GM23338 (cell line): ENCODE results near the gene RPS19BP1. TPM values are rescaled to one million over a fixed set of nuclear protein-coding genes. Genes with fewer than 3 reads are reported as not detected.

Experiments used
- ATAC-seq: fragments of 200-7000 bp; cut with Tn5 transposase; 3 replicates; pipeline ENCODE4 v1.9.1; 2020
- DNase-seq: peaks from one replicate; pipeline ENCODE4 v3.0.0-alpha.2; 2015; ENCODE audit warnings: low spot score
- H2AFZ ChIP-seq: fragments of 200-600 bp; sonication (generic); 2 replicates; pipeline ENCODE4 v1.8.0; 2016; ENCODE audit warnings: antibody characterized with exemption, mild to moderate bottlenecking, moderate library complexity
- H3F3A ChIP-seq: fragments of 200-600 bp; sonication (generic); replicated peaks from 2 replicates; pipeline ENCODE4 v1.8.0; 2017; ENCODE audit warnings: antibody characterized with exemption, mixed run types, low read depth
- H3K27ac ChIP-seq: fragments of 200-600 bp; sonication (generic); 2 replicates; pipeline ENCODE4 v1.6.1; 2016; ENCODE audit warnings: low read depth
- H3K27me3 ChIP-seq: fragments of 200-600 bp; sonication (generic); 2 replicates; pipeline ENCODE4 v1.8.0; 2016; ENCODE audit warnings: mild to moderate bottlenecking, mixed run types, moderate library complexity; ENCODE audit not compliant: insufficient read depth
- H3K36me3 ChIP-seq: fragments of 200-600 bp; sonication (generic); 2 replicates; pipeline ENCODE4 v1.8.0; 2016; ENCODE audit warnings: mild to moderate bottlenecking; ENCODE audit not compliant: insufficient read depth
- H3K4me1 ChIP-seq: fragments of 200-600 bp; sonication (generic); 2 replicates; pipeline ENCODE4 v1.8.0; 2016; ENCODE audit warnings: mild to moderate bottlenecking, moderate library complexity; ENCODE audit not compliant: insufficient read depth
- H3K4me2 ChIP-seq: fragments of 200-600 bp; sonication (generic); 2 replicates; pipeline ENCODE4 v1.7.1; 2017; ENCODE audit warnings: mixed run types
- H3K4me3 ChIP-seq: fragments of 200-600 bp; sonication (generic); 2 replicates; pipeline ENCODE4 v1.6.1; 2016; ENCODE audit warnings: mixed run types
- H3K79me2 ChIP-seq: fragments of 200-600 bp; sonication (generic); replicated peaks from 2 replicates; pipeline ENCODE4 v1.8.0; 2017; ENCODE audit warnings: mild to moderate bottlenecking; ENCODE audit not compliant: insufficient read depth
- H3K9me2 ChIP-seq: fragments of 200-600 bp; sonication (generic); 2 replicates; pipeline ENCODE4 v1.8.0; 2017; ENCODE audit not compliant: insufficient read depth
- H4K20me1 ChIP-seq: fragments of 200-600 bp; sonication (generic); replicated peaks from 2 replicates; pipeline ENCODE4 v1.8.0; 2017; ENCODE audit warnings: mild to moderate bottlenecking; ENCODE audit not compliant: insufficient read depth
- H3K27ac Mint-ChIP-seq: 2 replicates; pipeline ENCODE4 v1.8.0; 2020; ENCODE audit warnings: inconsistent platforms, mild to moderate bottlenecking, moderate library complexity, mixed read lengths
- H3K27me3 Mint-ChIP-seq: 3 replicates; pipeline ENCODE4 v1.8.0; 2022; ENCODE audit warnings: low read depth, mild to moderate bottlenecking, moderate library complexity, mixed read lengths, inconsistent platforms; ENCODE audit not compliant: insufficient read depth, poor library complexity
- H3K36me3 Mint-ChIP-seq: 3 replicates; pipeline ENCODE4 v1.8.0; 2021; ENCODE audit warnings: low read depth, mild to moderate bottlenecking, inconsistent platforms, moderate library complexity, mixed read lengths
- H3K4me1 Mint-ChIP-seq: 3 replicates; pipeline ENCODE4 v1.8.0; 2020; ENCODE audit warnings: mild to moderate bottlenecking, inconsistent platforms, mixed read lengths
- H3K4me3 Mint-ChIP-seq: 3 replicates; pipeline ENCODE4 v1.8.0; 2021; ENCODE audit warnings: moderate library complexity, mild to moderate bottlenecking, inconsistent platforms, mixed read lengths
- H3K9me3 Mint-ChIP-seq: 3 replicates; pipeline ENCODE4 v1.8.0; 2020; ENCODE audit warnings: moderate library complexity, mild to moderate bottlenecking, inconsistent platforms, mixed read lengths
- CREB1 ChIP-seq: fragments of 250-450 bp; sonication (Bioruptor Pico); IDR thresholded peaks from 2 replicates; pipeline ENCODE4 v1.5.0; 2020; ENCODE audit warnings: low read depth, mild to moderate bottlenecking, moderate library complexity
- JUNB ChIP-seq: IDR thresholded peaks from one replicate; pipeline ENCODE4 v1.6.1; 2016; ENCODE audit warnings: antibody characterized with exemption; ENCODE audit not compliant: unreplicated experiment
- POLR2AphosphoS5 ChIP-seq: IDR thresholded peaks from 2 replicates; pipeline ENCODE4 v1.6.1; 2016; ENCODE audit warnings: antibody characterized with exemption, low read depth
- STAT1 ChIP-seq: IDR thresholded peaks from one replicate; pipeline ENCODE4 v1.6.1; 2016; ENCODE audit warnings: antibody characterized with exemption; ENCODE audit not compliant: unreplicated experiment
- polyA plus RNA-seq: library from polyadenylated mRNA; unstranded; fragments of >200 nt; fragmentation: Nextera tagmentation; extraction: Ambion mirVana; gene quantifications from 2 replicates; pipeline ENCODE4 v1.2.1, GENCODE V29; 2016
- total RNA-seq: library from RNA; depleted of rRNA; stranded (reverse); fragments of >200 nt; shearing (Covaris generic); gene quantifications from 2 replicates; pipeline ENCODE4 v1.2.3, GENCODE V29; 2014
- TF ChIP-seq, protein P1 (sequence below): IDR thresholded peaks from one replicate; pipeline ENCODE4 v1.6.1; 2018; ENCODE audit warnings: antibody characterized with exemption; ENCODE audit not compliant: unreplicated experiment

RPS19BP1 gene
- total and polyA plus RNA-seq, 2 experiments from 2014 or later: 153 to 215 TPM

DNA sequence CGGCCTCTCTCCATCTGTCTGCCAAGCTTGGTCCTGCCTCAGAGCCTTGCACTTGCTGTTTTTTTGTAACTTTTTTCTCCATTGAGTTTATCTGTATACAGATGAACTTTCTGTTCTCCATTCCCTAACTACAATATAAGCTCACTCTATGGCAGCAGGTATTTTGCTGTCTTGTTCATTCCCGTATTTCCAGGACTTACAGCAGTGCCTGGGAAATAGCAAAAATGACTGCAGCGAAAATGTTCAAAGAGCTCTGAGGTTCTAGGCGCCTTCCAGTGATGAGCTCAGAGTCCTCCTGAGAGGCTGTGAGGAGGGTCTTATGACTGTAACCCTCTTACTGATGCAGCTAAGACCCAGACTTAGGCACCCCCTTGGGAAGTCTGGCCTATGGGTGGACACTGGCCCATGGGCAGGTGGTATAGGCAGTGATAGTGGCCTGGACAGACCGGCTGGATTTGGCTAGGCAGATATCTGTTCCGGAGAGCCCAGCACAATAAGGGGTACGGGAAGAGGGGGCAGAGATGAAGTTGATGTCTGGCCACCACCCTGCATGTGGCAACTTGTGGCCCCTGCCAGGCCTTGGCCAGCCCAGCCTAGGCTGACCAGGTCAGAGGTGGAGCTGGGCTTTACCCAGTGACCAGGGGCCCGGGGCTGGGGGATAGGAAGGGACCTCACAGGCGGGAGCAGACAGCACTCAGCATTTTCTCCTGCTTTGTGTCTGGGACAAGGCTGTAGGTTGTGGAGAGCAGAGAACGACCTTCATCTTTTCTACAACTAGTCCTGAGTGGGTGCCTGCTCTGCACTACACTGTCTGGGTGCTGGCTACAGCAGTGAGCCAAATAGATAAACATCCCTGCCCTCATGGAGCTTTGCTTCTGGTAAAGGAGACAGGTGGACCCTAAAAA, 7.5 kb downstream of the RPS19BP1 start:
- Mint-ChIP-seq H3K4me1 (peaks cover 49% of the 10 kb centered on the region), H3K36me3 (peaks cover 79% of the 10 kb centered on the region)

DNA sequence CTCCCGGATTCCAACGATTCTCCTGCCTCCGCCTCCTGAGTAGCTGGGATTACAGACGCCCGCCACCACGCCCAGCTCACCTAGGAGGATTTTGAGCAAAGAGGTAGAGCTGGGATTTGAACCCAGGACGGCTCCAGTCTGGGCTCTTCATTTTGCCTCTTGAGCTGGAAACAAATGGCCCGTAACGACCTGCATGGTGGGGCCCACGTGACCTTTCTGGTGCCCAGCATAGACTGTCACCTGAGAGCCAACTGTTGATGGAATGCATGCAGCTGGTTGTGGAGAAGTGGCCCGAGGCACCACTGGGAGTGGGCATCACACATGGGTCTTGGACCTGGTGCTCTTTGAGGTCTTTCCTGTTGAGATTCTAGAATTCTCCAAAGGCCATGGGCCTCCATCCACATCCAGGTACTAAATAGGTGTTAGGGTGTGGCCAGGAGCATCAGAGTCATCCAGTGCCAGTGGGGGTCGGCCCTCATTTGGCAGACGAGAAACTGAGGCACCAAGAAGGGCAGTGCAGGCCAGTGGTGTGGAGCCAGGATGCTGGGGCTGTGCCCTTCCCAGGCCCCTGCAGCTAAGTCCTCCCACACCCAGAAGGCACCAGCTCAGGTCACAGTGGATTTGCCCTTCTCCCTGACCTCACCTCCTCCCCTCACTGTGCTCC, 8.3 kb downstream of the RPS19BP1 start:
- peaks cover 43% of the 10 kb centered on the region for H3K4me1 Mint-ChIP-seq
- no peak overlapping the region; the same call in 1 of the 2 replicates for H3K27ac Mint-ChIP-seq
- H3K27ac ChIP-seq: 0 out of 2 replicates have a peak overlapping the region, but pooled peaks have one; percentile 59
- H3K27me3 ChIP-seq: no peaks in the 10 kb centered on the region
- H3K4me3 ChIP-seq: no peak overlapping the region
- H3K9me3 Mint-ChIP-seq: peaks cover 11% of the 10 kb centered on the region; the same call in 2 of the 3 replicates
- peaks cover 72% of the 10 kb centered on the region for H3K36me3 Mint-ChIP-seq
- H3K27me3 Mint-ChIP-seq: peaks cover 52% of the 10 kb centered on the region
- H3K36me3 ChIP-seq: peaks cover 26% of the 10 kb centered on the region
- peaks cover 57% of the 10 kb centered on the region for H3F3A ChIP-seq
- H4K20me1 ChIP-seq: peaks cover 40% of the 10 kb centered on the region
- H3K79me2 ChIP-seq: peaks cover 27% of the 10 kb centered on the region
- no peak overlapping the region for H2AFZ ChIP-seq
- peak overlapping the region; percentile 29; the same call in 2 of the 3 replicates for H3K4me3 Mint-ChIP-seq
- H3K9me2 ChIP-seq: no peaks in the 10 kb centered on the region
- TF ChIP-seq CREB1 (CRISPR knock-in tag) (no peak), POLR2AphosphoS5 (0 out of 2 replicates have a peak, but pooled peaks have one; percentile 25), STAT1 (no peak)
- no peak; the same call in 2 of the 3 replicates for ATAC-seq
- peaks cover 36% of the 10 kb centered on the region for H3K4me1 ChIP-seq
- no peak overlapping the region for H3K4me2 ChIP-seq
- no peak for DNase-seq

More for the DNA sequence above, 7.5 kb downstream of the RPS19BP1 start:
- Mint-ChIP-seq H3K27me3 (peaks cover 54% of the 10 kb centered on the region), H3K27ac (peak overlapping the region; percentile 22), H3K9me3 (peaks cover 10% of the 10 kb centered on the region; the same call in 2 of the 3 replicates), H3K4me3 (peak overlapping the region; percentile 29; the same call in 1 of the 3 replicates)
- Histone ChIP-seq H3K27me3 (no peaks in the 10 kb centered on the region), H3K36me3 (peaks cover 28% of the 10 kb centered on the region), H3K4me3 (no peak overlapping the region), H3F3A (peaks cover 60% of the 10 kb centered on the region), H3K4me2 (no peak overlapping the region), H3K4me1 (peaks cover 36% of the 10 kb centered on the region), H2AFZ (no peak overlapping the region), H3K79me2 (peaks cover 27% of the 10 kb centered on the region), H3K9me2 (no peaks in the 10 kb centered on the region), H3K27ac (peak overlapping the region; percentile 59; the same call in 1 of the 2 replicates), H4K20me1 (peaks cover 42% of the 10 kb centered on the region)
- ATAC-seq (no peak; the same call in 2 of the 3 replicates), DNase-seq (no peak)
- TF ChIP-seq JUNB (no peak), POLR2AphosphoS5 (peak; percentile 12; the same call in 1 of the 2 replicates)
- TF ChIP-seq, protein P1, sequence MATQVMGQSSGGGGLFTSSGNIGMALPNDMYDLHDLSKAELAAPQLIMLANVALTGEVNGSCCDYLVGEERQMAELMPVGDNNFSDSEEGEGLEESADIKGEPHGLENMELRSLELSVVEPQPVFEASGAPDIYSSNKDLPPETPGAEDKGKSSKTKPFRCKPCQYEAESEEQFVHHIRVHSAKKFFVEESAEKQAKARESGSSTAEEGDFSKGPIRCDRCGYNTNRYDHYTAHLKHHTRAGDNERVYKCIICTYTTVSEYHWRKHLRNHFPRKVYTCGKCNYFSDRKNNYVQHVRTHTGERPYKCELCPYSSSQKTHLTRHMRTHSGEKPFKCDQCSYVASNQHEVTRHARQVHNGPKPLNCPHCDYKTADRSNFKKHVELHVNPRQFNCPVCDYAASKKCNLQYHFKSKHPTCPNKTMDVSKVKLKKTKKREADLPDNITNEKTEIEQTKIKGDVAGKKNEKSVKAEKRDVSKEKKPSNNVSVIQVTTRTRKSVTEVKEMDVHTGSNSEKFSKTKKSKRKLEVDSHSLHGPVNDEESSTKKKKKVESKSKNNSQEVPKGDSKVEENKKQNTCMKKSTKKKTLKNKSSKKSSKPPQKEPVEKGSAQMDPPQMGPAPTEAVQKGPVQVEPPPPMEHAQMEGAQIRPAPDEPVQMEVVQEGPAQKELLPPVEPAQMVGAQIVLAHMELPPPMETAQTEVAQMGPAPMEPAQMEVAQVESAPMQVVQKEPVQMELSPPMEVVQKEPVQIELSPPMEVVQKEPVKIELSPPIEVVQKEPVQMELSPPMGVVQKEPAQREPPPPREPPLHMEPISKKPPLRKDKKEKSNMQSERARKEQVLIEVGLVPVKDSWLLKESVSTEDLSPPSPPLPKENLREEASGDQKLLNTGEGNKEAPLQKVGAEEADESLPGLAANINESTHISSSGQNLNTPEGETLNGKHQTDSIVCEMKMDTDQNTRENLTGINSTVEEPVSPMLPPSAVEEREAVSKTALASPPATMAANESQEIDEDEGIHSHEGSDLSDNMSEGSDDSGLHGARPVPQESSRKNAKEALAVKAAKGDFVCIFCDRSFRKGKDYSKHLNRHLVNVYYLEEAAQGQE: no peak
